SK-N-SH (cell line): Measurements from ENCODE around the gene FBXO21.

Experiments used
- CTCF ChIP-seq: fragments of 200-600 bp; sonication (generic); IDR thresholded peaks from 2 replicates; pipeline ENCODE4 v1.6.1; 2017; ENCODE audit warnings: antibody characterized with exemption, mild to moderate bottlenecking, moderate library complexity
- ELF1 ChIP-seq: IDR thresholded peaks from 2 replicates; pipeline ENCODE4 v1.4.0; 2012
- EP300 ChIP-seq, 2 experiments: IDR thresholded peaks; 2 replicates each; pipeline versions ENCODE4 v1.4.0 to v1.6.1; 2012; ENCODE audit warnings: borderline replicate concordance in 1 of 2, low read depth in 1 of 2, low read length in 1 of 2
- POLR2AphosphoS5 ChIP-seq: IDR thresholded peaks from 2 replicates; pipeline ENCODE4 v1.6.1; 2012; ENCODE audit warnings: low read depth, low read length
- RAD21 ChIP-seq: IDR thresholded peaks from 2 replicates; pipeline ENCODE4 v1.6.1; 2012; ENCODE audit warnings: mild to moderate bottlenecking, low read length
- REST ChIP-seq: IDR thresholded peaks from 2 replicates; pipeline ENCODE4 v1.6.1; 2012; ENCODE audit warnings: mild to moderate bottlenecking, low read depth, low read length, moderate library complexity
- SMC3 ChIP-seq: IDR thresholded peaks from 2 replicates; pipeline ENCODE4 v1.6.1; 2012; ENCODE audit warnings: low read depth, low read length, improper control_type of control experiment
- TAF1 ChIP-seq: IDR thresholded peaks from 2 replicates; pipeline ENCODE4 v1.6.1; 2012; ENCODE audit warnings: low read depth, mild to moderate bottlenecking, low read length, moderate library complexity, borderline replicate concordance

GRCh38 chr12:117127933-117128823 lies 62.1 kb downstream of the FBXO21 start:
- TF ChIP-seq TAF1 (no peak), EP300 (IDR thresholded peaks at IDR 0.05; ENCODE audit: borderline replicate concordance in 1 of 2, low read depth in 1 of 2, low read length in 1 of 2) (no peak), CTCF (no peak), POLR2AphosphoS5 (no peak), SMC3 (no peak), REST (no peak), RAD21 (no peak), ELF1 (no peak)
